Bladder microvascular endothelial cell (primary cell): ENCODE data around the gene CSTF3. TPM values are rescaled to one million over a fixed set of nuclear protein-coding genes. Genes with fewer than 3 reads are reported as not detected.

Experiments
- total RNA-seq: library from RNA; depleted of rRNA; stranded (reverse); fragments of >200 nt; gene quantifications from 2 replicates; pipeline ENCODE4 v1.2.3, GENCODE V29; 2014

CSTF3 gene
- total RNA-seq: 19.4 and 26.6 TPM in 2 replicates

DNA sequence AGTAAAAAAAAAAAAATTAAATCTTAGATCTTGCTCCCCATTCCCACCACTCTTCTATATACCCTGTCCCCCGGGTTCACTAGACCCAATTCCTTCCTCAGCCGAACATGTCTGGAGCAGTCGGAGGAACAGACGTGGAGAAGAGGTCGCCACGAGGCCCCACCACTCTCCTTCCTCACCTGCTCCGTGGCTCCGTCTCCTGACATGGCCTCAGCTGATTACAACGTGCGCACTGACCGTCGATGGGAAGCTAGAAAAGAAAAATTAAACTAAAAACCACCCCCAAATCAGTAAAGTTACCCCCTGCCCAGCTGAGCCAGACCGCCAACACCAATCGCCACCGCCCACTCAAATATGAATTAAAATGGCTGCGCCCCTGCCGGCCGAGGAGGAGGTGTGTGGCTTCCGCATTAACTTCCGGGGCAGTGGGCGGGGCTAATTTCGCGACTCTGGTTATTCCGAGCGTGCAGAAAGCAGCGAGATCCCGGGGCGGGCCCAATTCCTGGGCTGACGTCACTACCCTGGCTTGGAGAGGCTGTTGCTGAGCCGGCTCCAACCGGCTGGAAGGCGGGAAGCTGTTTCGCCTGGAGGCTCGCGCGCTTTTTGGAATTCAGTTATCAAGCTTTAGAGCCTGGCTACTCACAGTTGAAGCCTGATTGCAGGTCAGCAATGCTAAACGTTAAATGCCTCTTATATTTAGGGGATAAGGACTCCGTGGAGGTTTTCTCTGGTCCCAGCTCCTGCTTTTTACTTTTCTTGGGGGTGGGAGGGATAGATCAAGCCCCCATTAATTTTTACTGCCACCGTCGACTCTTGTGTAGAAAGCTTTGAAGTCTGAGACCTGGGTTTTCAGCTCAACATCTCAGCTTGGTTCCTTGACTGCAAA is at the start of gene CSTF3:
Gene CSTF3, minus strand, starts transcription at position 361 of the 886 bp plus-strand sequence. Its CDS starts 155 bp downstream, at position 206.

DNA sequence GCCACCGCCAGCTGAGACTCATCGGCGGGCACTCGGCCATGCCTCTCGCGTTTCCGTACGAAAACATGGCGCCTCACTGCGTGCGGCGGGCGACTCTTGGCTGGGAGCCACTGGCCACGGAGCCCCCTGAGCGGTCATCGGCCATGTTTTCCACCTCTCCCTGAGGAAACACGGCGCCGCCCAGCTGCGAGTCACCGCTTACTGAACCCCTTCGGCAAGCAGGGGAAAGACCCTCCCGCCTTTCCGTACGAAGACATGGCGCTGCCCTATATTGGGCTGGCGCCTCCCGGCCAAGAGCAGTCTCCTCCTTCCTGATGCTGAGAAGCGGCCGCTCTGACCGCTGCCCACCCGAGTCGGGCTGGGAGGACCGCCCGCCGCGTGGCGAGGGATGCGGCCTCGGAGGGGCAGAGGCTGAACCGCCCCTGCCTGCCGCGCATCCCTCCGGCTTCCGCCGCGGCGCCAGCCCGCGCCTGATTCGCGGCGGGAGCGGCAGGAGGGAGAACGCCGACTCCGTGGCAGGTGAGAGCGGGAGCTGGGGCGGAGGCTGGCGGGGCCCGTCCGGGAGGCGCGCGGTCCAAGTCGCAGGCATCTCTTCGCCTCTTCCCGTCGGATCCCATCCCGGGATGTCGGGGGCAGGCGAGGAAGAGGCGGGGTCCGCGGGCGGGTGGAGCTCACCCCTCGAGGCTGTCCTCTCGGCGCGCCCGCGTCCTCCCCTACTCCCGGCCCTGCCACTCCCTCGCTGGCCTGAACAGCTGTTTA is 121.8 kb downstream of the CSTF3 start, which contains the start of gene TCP11L1:
Gene TCP11L1, plus strand, starts transcription at position 299 of the 759 bp plus-strand sequence. CDS start 4,202 bp downstream, outside the sequence.

Other genes starting within 250 kb of the CSTF3 start
- gene DEPDC7, start 145.6 kb downstream of the CSTF3 start, total RNA-seq: 0.16 and 0.19 TPM in 2 replicates
- 10.0 and 18.1 TPM in 2 replicates for gene TCP11L1, start 121.9 kb downstream of the CSTF3 start, total RNA-seq
- gene HIPK3, start 95.9 kb upstream of the CSTF3 start, total RNA-seq: 58.6 and 78.7 TPM in 2 replicates
- 3.4 and 5.0 TPM in 2 replicates for gene KIAA1549L, start 214.6 kb upstream of the CSTF3 start, total RNA-seq